NCI-H2227 treated with DMSO at 0.1 percent for 48 hours (cell line): ENCODE results near the gene LIMK2.
"Not testable (repeated sequence)": the region's sequence is repeated elsewhere in the genome, so short reads cannot be mapped to it uniquely, and the experiment has no call there.

Experiments used
- DNase-seq: peaks from one replicate; lab custom pipeline; 2025; lab: John Stamatoyannopoulos, UW

LIMK2 gene

GRCh38 chr22:31211862-31212730 is at the start of gene LIMK2:
Gene LIMK2, plus strand, starts transcription at chr22:31212298. Its CDS starts 111 bp downstream, at chr22:31212409.
- peak; percentile 87 for DNase-seq

GRCh38 chr22:31170971-31171370 is 41.1 kb upstream of the LIMK2 start:
- DNase-seq: no peak

DNA sequence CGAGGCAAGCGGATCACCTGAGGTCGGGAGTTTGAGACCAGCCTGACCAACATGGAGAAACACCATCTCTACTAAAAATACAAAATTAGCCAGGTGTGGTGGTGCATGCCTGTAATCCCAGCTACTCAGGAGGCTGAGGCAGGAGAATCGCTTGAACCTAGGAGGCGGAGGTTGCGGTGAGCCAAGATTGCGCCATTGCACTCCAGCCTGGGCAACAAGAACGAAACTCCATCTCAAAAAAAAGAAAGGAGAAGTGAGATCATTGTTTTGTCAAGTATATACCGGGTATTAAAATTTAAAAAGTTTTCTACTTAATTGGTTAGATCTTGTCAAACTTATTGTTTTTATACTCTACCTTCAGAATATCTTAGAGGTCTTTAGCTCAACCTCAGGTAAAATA is 40.4 kb upstream of the LIMK2 start:
- DNase-seq: not testable (repeated sequence)

GRCh38 chr22:31173386-31174145 is 38.5 kb upstream of the LIMK2 start:
- DNase-seq: no peak

- no peak for DNase-seq
These were observed 35.2 kb upstream of the LIMK2 start for GRCh38 chr22:31176923-31177322.

GRCh38 chr22:31177420-31178162 is 34.5 kb upstream of the LIMK2 start:
- no peak for DNase-seq

DNA sequence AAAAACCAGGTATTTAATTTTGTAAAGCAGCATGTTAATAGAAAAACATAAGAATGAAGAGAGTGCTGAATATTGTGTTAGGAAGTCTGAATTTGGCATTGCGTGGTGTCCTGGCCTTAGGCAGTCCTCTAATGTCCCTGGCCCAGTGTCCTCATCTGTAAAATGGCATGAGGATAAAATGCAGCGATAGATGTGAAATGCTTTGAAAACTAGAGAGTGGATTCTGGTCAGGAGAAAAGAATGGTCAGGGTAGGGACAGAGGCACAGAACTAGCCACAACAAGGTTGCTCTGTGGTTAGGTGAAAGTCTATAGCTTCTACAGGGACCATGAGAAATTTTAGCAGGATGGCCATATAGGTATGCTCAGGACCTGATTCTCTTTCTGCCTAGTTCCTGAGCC is 33.2 kb upstream of the LIMK2 start:
- DNase-seq: no peak

- no peak for DNase-seq
These were observed 32.8 kb upstream of the LIMK2 start for GRCh38 chr22:31179345-31179744.

- no peak for DNase-seq
These were observed 28.1 kb upstream of the LIMK2 start for GRCh38 chr22:31184015-31184414.

DNA sequence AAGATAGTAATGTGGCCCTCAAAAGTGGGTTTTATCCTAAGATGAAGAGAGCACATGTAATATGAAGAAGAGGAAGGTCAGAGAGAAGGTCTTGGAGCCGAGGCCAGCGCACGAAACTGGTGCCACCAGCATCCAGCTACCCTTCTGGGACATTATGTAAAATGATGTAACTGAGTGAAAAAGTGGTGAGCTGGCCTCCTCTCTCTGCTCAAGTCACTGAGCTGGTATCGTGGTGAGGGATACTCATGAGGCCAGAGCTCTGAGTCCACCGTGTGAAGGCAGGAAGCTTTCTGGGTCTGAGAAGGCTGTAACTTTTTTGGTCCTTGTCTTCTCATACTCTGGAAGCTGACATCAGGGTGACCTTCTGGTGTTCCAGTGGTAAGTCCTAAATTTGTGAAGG is 27.0 kb upstream of the LIMK2 start:
- no peak for DNase-seq

DNA sequence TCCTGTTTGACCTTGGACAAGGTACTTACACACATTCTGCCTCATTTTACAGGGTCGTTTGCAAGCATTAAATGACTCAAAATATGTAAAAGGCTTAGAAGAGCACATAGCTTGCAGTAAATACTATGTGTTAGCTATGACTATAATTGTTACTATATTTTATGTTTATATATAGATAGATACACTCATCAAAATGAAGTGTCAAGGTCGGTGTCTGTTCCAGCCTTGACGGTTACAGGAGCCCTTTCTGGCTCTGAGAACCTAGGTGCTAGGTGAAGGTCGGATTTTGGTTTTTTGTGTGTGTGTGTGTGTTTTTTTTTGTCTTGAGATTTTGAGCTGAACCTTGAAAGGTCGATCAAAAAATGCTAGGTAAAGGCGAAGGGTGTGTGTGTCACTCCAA is 24.5 kb upstream of the LIMK2 start:
- no peak for DNase-seq

DNA sequence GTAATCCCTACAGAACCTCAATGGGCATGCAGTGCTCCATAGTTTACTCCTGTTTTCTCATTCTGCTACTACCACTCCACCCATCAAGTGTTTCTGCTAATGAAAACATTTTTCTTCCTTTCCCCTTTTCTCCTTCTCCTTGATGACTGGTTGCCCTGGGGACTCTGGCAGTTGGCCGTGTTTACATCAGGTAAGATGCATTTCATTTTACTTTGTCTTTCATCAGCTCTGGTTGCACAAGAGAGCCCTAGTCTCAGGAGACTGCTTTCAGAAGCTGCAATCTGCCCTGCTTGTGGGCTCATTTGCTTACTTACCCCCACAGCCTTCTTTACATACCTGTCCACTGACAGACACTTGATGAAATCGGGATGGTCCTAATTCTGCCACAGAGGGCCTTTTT is 19.6 kb upstream of the LIMK2 start:
- DNase-seq: no peak

GRCh38 chr22:31193092-31193491 is 19.0 kb upstream of the LIMK2 start:
- no peak for DNase-seq

GRCh38 chr22:31194681-31195080 is 17.4 kb upstream of the LIMK2 start:
- not testable (repeated sequence) for DNase-seq

DNA sequence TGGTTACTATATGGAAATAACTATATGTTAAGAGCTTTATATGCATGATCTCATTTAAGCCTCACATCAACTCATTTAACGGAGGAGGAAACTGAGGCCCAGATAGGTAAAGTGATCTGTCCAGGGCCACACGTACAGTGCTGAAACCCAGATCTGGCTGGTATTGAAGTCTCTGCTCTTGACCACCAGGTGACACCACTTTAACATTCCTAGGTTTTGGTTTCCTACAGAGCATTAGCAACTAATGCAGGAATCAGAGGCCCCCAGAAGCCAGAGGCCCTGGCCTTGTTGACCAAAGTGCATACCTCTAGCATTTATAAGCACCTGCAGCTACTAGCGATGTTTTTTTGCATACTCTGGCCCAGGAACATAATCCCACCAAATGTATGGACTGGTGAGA is 12.9 kb upstream of the LIMK2 start:
- no peak for DNase-seq

- DNase-seq: not testable (repeated sequence)
These were observed 7.6 kb upstream of the LIMK2 start for GRCh38 chr22:31204352-31204984.

DNA sequence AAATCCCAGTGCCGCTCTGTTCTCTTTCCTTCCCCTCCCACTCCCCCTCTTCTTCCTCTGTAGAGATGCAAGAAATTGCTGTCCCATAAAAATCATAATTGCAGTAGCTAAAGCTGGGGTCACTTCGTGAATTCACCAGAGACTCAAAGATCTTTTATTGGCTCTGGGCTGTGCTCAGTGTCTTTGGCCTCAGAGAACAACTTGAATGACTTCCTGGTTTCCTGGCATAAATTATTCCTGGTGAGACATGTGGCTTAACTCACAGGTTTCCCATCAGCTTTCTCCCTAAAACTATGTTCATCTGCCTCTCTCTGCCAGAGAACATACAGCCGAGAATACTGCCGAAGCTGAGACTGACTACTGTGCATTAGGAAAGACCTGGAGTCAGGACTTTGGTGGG is 7.0 kb upstream of the LIMK2 start:
- not testable (repeated sequence) for DNase-seq

GRCh38 chr22:31206460-31206859 is 5.6 kb upstream of the LIMK2 start:
- not testable (repeated sequence) for DNase-seq

- no peak for DNase-seq
These were observed 5.0 kb upstream of the LIMK2 start for GRCh38 chr22:31206896-31207687.

DNA sequence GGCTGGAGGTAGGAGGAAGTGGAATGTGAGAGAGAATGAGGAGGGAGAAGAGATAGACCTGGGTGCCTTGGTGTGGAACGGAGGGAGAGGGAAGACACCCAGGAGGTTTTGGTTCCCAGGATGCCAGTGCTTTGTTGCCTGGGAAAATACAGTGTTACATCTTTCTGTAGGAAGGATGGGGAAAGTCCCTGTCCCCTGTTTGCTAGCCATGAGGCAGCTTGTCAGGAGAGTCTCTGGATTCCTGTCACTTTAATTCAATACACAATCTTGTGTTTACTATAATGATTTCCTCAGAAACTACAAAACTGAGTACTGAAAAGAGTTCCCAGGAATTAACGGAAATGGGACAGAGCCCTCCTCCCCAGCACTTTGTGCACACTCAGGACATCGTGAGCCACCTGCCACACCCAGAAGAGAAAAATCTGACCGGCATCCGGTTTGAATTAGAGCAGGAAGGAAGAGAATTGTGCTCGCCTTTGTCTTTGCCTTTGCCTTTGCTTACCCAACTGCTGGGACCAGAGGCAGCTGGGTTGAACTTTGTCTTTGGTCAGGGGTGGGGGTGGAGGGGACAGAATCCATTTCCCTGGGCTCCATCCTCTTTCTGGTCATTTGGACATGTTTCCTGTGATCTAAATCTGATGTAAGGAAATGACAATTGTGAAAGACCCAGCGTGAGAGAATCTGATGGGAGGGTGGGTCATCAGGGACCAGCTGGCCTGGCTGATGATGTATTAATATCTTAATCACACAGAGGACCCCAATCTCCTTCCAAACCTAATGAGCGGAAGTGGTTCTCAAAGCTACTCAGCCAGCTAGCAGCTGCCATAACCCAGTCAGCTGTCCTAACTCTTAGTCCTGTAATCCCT is 1.3 kb upstream of the LIMK2 start:
- DNase-seq: no peak
